Measurements from ENCODE around the gene NUCKS1.

The NUCKS1 gene

DNA sequence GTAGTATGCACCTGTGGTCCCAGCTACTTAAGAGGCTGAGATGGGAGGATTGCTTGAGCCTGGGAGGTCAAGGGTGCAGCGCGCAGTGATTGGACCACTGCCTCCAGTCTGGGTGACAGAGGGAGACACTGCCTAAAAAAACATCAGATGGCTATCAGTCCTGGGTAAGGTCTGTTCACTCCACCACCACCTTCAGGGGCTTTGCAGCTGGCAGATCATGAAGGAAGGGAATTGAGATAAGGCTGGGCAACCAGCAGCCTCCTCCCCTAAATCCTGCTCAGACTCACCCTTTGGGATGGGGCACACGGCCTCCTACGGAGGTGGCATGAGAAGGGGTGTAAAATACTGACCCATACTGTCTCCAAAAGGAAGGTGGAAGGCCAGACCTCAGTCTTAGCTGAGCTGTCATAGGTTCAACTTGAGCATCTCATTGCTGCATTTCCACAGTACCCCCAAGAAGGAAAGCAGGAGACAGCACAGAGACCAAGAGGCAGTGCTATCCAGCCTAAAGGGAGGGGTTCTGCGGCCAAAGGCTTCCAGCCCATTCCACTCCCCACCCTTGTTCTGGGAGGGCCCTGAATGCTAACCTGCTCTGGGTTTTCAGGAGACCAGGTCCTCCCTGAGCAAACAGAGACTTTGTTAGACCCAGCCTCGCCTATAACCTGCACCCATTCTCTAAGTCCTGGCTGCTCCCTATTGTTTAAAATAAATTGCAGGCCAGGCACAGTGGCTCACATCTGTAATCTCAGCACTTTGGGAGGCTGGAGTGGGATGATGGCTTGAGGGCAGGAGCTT is 83.4 kb downstream of the NUCKS1 start:
- DNase-seq = no peak

DNA sequence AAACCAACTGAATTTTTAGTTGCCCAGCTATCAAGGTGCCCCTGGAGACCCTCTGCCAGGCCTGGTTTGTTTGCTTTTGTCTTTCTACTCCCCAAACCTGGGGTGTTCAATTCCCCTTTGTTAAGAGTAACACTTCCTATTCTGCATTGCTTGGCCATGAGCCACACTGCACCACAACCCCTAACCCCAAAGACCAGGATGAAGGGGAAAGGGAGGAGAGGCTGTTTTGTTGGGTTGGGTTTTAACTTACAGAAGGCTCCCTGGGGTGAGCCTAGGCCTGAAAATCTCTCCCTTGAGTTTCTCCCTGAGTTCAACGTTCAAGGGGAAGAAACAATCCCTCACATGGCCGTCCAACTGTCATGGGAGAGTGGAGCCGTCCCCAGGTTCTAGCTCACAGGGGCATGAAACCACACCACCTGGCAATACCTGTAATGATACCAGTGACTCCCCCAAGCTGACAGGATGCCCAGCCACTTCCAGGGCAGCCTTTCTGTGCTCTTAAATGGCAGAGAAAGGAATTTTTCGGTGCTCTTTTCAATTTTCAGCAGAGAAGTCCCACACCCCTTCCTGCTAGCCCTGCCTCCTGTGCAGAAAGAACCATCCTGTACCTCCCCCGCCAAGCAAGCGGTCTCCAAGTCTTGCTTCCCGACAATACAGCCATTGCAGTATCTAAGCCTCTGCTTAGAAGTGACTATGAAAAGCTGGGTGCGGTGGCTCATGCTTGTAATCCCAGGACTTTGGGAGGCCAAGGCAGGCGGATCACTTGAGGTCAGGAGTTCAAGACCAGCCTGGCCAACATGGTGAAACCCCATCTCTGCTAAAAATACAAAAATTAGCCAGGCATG is 84.6 kb downstream of the NUCKS1 start:
- DNase-seq = no peak

DNA sequence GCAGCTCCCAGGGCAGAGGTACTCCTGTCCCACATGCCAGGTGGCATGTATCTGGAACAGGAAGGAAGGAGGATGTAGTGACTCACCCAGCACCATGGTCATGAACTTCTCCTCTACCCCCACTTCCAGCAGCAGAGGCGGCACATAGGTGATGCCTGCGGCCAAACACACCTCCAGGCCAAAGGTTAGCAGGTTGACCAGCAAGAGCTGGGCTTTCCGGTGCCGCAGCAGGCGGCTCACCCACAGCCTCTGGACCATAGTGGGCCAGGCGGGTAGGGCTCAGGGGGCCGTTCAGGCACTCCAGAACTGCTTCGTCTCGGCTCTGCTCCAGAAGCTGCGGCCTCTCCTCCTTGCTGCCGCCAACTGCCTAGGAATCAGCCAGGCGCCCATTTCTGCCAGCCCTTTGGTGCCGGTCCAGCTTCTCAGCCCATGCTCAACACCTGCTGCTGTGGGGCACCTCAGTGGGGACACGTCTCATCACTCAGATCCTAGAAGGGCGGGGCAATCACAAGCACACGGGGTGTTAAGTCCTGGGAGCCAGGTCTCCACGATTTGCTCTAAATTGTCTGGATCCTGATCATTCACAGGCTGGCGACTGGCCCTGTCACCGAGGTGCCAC is 85.5 kb downstream of the NUCKS1 start:
- no peak for DNase-seq

DNA sequence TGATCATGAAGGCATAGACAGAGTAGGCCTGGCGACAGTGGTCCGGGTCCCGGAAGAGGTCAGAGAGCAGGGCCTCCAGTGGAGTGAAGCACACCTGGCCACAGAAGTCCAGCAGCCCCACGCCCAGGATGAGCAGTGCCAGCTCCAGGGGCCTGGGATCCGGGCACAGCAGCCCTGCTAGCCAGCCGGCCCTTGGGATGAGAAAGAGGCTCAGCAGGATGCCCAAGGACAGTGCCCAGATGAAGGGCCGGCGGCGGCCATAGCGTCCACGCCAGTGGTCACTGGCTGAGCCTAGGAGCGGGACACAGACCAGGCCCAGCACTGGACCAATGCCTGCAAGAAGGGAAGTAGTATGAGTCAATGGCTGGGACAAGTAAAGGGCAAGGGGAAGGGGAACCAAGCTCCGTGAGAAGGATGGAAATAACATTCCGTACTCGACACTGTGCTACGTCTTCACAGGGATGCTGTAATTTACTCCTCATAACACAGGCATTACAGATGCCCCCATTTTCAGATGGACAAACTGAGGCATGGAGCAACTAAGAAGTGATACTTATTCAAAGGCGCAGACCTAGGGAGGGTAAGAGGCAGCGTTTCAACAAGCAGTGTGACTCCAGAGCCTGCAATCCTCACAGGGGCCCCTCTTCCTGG is 86.6 kb downstream of the NUCKS1 start:
- DNase-seq = no peak
